ENCODE measurements around the gene MGMT.

The MGMT gene

DNA sequence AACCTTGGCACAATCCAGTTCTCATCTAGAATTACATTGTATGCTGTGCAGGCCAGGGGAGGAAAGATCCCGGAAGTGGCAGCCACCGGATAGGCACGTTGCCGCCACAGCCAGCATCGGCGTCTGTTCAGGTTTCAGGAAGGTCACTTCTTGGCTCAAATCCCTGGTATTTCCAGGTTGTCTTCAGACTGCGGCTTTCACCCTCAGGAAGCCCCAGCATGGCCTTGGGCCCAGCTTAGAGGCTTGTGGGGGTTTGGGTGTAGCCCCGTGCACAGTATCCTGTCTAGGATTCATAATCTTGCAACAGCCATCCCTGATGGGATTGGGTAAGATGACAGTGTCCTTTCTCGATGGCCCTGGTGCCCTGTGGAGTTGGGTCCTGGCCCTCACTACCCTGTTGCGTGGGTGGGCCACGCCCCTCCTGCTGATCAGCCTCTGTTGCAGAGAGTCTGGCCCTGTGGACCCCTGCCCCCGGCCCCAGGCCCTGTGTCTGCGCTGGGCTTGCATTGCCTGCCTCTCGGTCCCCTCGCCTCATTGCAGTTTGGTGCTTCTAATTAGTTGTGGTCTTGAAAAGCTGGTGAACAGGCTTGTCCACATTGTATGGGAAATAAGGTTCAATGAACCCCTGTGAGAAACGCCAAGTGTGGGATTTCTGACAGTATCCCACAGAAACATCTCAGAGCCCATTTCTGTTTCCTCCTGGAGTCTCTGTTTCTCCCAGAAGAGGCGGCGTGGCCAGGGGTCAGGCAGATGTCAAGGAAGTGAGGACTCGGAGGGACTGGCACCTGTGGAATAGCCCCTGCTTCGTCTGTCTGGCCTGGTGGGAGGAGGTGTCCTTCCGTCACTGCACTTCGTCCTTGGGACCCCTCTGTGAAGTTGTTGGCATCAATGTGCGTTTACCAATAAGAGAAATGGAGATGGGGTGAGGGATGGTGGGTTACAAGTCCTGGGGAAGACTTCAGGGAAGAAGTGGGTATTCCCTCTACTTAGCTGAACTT is 77.5 kb downstream of the MGMT start:
- DNase-seq (ENCODE audit: low read depth), result no peak

DNA sequence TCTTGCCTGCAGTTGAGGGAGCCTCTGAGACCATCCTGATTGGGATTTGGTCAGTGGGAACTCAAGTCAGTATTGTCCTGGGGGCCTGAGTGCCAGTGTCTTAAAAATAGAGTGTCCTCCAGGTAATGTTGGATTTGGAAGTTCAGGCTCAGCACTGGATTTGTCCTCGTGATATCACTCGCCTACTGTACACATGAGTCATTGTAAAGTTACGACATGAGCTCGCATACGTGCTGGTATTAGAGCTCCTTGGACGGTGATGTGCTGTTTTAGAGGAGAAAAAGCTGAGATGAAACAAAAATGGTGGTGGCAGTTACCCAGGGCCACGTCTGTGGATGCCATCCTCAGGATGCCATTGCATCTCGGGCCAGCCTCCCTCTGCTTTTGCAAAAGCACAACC is 78.2 kb downstream of the MGMT start:
- DNase-seq (ENCODE audit: low read depth), result no peak

DNA sequence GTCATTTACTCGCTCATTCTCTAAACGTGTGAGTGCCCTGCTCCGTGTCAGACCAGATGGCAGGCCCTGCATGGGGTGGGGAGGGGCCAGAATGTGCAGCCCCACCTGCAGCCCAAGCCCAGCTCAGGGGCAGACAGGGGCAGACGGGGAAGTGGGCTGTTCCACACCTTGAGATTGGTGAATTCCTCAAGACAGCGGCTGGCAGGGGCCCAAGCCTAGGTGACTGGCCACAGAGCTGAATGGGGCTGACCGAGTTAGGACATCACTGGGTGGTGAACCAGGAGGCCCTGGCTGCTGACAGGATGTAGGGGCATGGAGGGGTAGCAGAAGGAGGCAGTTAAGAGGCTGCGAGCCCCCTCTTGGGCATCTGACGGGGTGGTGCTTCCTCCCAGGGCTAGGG is 79.1 kb downstream of the MGMT start:
- DNase-seq (ENCODE audit: low read depth), result no peak

DNA sequence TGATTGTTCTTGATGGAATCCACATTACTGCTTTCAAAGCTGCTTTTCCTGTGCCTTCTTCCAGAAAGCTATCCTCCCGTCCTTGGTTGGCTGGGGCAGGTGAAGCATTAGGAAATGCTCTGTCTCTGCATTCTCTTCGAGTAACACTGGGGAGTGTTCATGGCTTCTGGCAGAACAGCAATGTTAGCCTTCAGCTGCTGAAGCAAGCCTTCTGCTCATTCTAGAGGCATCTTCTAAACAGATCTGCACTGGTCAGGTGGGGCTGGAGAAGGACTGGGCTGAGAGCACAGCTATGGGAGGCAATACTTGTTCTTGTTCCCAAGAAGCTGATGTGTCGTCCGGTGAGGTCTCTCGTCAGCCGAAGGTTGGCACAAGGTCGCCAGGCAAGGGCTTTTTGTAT is 80.6 kb downstream of the MGMT start:
- DNase-seq (ENCODE audit: low read depth), result no peak

DNA sequence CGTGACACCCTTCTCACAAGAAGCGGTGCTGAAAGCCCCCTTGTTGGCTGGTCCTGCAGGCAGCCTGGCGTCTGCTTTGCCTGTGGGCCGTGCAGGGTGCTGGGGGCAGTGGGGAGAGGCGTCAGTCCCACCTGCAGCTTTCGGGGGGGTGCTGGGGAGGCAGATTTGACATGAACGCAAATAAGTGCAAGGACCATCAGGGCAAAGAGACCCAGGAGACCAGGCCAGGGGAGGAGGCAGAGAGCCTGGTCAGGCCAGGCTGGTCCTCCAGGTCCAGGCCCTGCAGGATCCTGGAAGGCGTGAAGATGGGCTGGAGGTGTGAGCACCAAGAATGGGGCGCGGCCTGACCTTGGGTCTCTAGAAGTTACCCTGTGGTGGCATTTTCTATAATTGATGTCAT is 81.6 kb downstream of the MGMT start:
- DNase-seq (ENCODE audit: low read depth), result no peak

DNA sequence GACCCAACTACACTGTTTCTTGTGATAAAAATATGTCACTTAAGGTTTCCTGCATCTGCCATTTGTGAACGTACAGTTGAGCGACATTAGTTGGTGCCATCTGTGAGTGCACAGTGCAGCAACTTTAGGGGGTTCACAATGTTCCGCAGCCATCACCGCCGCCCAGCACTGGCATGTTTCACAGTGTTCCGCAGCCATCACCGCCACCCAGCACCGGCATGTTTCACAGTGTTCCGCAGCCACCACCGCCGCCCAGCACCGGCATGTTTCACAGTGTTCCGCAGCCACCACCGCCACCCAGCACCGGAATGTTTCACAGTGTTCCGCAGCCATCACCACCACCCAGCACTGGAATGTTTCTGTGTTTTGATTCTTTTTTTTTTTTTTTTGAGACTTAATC is 83.0 kb downstream of the MGMT start:
- DNase-seq (ENCODE audit: low read depth), result no peak

DNA sequence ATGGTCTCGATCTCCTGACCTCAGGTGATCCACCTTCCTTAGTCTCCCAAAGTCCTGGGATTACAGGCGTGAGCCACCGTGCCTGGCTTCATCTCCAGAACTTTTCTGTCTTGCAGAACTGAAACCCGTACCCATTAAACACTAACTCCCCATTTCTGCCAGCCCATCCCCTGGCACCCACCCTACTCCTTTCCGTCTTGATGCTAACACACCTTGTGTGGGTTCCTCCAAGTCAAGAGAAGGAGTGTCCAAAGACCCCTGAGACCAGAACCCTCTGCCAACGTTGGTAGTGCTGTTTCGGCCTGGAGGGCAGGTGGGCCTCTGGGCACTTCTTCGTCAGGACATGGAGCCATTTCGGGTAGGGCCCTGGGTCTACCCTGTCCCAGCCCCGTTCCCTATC is 83.6 kb downstream of the MGMT start:
- no peak for DNase-seq (ENCODE audit: low read depth)

DNA sequence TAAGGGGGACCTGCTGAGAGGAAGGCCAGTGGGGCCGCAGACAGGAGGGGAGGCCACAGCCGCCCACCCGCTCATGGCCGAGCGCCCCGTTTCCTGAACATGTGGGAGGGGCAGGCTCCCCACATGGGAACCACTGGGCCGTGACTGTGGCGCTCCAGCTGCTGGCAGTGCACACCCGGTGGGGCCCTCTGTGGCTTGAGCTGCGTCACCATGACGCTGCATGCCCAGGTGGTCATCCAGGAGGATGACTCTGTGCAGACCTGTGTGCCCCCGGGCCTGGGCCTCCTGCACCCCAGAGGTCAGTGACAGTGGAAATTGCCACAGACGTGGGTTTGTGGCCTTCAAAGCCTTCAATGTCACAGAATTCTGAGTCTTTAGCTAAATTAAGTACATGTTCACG is 85.1 kb downstream of the MGMT start:
- no peak for DNase-seq (ENCODE audit: low read depth)

DNA sequence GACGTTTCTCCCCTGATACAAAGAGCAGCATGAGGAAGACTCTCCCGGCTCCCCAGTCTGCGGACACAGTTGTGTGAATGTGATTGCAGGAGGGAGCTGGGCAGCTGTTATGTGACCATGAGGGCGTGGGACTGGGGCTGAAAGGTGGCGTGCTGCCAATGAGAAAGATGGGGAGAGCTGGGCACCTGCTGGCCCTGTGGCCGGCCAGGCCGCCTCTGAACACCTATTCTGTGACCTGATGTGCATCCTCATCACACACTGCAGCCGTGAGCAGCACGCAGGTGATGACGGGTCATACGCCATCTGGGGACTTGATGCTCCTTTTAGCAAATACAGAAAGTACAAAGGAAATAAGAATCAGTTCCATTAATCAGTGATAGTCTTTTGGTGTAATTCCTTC is 86.9 kb downstream of the MGMT start:
- no peak for DNase-seq (ENCODE audit: low read depth)

DNA sequence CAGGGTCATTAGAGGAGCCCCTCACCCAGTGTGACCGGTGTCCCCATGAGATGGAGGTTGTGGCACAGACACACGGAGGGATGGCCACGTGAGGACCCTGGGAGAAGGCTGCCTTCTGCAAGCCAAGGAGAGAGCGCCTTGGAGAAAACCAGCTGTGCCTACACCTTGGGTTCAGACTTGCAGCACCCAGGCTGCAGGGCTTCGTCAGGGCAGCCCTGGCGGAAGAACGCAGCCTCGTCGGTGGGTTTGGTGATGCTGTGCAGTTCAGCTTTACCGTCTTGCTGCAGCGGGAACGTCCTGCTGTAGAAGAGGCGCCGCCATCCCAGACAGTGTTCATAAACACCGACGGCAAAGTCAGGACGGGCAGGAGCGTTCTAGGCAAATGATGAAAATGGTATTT is 89.3 kb downstream of the MGMT start:
- no peak for DNase-seq (ENCODE audit: low read depth)

DNA sequence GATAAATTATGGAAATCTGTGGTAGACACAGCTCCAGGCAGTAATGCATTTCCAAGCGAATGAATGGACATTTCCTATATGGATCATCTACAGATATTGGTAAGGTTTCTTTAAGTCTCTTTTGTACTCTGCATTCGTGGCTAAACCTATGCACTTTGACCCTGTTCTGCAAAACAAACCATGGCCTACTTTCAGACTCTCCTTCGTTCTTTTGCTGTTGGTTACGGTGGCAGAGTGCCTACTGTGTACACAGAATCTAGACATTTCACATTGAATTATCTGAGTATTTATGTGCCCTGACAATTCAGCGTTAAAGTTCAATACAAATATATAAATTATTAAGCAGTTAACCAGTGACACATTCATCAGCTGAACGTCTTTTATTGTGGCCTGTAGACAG is 93.3 kb downstream of the MGMT start:
- DNase-seq (ENCODE audit: low read depth), result no peak

DNA sequence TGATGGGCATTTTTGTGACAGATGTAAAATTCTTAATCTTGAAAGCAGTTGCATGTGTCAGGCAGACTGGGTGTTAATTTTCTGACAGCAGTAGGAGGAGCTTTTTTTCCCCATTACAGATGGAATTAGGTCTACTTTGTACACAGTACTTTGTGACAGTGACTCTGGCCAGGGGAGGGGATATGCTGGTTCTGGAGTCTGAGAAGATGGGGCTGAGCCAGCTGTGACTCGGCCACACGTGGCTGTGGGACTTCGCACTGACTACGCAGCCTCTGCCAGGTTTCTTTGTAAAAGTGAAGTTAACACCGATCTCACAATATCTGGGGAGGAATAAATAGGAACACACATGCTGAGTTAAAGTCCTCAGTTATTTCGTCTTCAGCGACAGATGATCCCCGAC is 95.4 kb downstream of the MGMT start:
- DNase-seq (ENCODE audit: low read depth), result no peak

DNA sequence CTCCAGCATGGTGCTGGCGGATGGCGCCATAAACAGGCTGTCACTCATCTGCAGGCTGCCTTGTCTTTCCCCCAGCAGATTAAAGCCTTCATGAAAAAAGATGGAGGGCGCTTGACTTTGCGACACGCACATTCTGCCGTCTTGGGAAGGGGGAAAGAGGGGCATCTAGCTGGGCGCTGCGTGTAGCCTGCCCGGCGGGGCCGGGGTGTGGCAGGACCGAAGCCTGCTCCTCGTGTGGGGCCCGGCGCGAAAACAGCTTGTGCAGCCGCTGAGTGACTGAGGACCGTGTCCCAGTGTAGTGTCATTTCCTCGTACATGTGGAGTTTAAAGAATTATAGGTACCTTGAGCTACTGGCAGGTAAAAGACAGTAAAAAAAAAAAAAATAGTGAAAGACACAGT is 97.9 kb downstream of the MGMT start:
- DNase-seq (ENCODE audit: low read depth), result no peak

DNA sequence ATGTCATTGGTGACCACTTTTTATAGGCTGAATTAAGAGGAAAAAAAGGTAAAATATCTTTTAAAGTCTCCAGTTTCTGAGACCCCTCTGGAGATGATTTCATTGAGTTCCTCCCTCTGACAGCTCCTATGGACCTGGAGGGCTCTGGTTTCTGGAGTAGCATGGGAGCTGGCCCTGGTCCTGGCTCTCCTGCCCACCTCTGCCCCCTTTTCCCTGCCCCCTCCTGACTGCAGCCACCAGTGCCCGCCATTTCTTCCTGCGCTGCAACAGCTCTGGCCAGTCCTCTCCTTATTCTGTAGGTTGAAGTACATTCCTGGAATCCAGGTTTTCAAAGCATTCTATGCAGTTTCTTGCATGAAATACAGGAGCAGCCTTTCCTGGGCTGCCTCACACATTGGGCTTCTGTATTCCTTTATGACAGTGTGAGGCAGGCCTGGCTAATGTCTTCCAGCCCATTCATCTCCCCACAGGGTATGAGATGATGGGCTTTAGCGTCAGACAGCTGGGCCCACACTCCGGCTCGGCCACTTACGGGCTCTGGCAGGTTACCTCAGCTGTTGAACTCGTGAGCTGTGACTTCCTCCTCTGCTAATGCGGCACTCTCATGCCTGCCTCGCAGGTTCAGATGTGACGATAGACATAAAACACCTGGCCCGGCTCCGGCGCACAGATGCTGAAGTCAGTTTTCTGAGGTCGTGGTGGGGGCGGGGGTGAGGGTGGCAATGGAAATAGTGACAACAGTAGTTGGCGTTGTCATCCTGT is 101.7 kb downstream of the MGMT start:
- DNase-seq (ENCODE audit: low read depth), result no peak

DNA sequence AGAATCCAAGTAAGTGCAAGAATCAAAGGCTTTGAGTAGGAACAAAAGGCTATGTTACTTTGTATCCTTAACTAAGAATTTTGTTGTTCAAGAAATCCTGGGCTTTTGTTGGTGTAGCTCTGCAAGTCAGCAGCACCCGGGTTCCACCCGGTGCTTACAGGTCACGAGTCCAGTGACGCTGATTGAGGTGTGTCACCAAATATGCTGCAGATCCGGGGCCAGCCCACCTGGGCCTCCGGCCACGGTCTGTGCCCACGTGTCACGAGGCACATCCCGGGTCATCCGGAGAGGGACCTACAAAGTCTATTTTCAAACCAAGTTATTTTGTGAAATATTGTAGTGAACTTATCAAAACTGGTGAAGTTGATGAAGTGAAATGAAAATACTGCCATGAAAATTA is 103.1 kb downstream of the MGMT start:
- DNase-seq (ENCODE audit: low read depth), result no peak

DNA sequence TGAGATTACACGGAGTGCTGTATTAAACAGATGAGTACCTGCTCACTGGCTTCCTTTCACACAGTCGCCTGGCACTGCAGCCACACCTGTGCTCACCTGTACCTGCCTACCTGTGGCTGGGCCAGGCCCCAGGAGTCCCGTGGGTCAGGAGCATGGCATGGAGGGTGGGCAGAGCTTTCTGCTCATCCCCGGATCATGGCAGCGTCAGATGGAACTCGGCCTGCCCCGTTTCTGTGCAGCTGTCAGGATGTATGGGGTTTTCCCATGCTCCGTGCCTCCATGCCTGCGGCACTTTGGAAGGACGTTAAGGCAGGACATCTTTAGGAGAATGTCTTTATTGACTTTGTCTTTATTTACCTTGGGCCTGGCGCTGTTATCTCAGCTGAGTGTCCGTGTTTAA is 112.2 kb downstream of the MGMT start:
- no peak for DNase-seq (ENCODE audit: low read depth)

DNA sequence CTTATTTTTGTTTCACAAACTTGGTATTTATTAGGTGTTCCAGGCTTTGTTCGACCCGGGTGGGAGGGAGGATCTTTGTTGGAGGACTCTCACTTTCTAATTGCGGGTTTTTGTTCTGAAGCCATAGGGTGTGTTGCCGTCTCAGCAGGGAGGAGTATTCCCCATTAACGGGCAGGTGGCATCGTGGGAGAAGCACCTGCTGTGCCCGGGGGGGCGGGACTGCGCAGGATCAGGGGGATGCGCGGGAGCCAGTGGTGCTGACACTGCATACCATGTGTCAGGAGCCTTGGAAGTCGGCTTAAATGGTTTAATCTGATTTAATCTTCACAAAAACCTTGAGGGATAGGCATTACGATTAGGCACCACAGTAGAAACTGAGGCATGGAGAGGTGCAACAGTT is 113.0 kb downstream of the MGMT start:
- DNase-seq (ENCODE audit: low read depth), result no peak

DNA sequence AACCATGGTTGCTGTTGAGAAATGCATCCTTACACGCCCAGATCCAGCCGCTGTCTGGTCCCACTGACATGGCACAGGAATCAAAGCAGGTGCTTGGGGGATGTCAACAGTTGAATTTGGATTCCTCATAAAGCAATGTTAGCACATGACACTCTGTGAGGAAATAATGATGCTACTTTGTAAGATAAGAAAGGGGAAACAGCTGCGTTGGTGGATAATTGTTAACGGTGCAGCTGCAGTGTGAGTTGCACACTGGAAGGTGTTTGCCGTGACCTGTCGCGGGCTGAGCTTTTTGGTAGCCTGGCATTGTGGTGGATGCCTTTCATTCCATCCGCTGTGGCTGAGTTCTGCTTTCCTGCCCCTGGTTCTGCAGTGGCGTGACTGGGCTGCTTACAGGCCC is 113.9 kb downstream of the MGMT start:
- DNase-seq (ENCODE audit: low read depth), result no peak

DNA sequence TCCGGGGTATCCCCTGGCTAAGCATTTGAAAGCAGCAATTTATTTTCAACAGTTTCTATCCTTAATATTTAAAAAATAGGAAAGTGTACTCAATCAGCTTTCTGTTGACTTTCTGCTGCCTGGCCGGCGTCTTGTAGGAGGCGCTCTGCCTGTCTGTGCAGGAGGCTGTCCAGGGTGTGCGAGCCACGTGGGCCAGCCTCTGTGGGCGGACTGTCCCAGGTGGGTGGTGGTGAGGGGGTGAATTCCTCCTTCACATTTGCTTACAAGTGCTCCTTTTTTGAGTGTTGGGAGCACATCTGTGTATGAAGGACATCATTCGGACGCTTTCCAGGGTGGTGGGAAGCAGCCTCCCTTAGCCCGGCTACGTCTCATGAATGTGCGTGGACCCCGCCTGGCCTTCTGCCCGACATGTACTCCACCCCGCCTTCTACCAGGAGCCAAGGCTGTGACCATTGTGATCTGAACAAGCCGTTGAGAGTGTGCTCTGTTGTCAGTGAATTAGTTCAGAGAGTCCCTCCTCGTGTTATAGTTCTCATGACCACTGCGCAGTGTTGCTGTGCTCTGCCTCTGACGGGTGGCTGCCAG is 114.9 kb downstream of the MGMT start:
- DNase-seq (ENCODE audit: low read depth), result no peak

DNA sequence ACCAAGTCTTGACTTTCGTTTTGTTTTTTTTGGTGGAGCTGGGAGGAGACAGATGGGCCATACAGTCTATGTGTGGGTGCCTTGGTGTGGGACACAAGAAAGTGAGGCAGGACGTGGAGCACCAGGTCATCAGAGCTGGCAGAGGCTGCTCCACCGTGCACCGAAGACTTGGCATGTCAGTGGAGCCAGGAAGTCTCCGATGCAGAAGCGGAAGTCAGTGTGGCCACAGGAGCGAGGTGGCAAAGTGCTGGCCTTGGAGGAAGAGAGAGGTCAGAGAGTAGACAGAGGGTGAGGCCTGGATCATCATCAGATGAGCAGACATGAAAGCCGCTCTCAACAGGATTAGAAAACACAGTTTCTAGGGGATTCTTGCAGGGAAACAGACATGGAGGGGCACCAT is 116.8 kb downstream of the MGMT start:
- DNase-seq (ENCODE audit: low read depth), result no peak

DNA sequence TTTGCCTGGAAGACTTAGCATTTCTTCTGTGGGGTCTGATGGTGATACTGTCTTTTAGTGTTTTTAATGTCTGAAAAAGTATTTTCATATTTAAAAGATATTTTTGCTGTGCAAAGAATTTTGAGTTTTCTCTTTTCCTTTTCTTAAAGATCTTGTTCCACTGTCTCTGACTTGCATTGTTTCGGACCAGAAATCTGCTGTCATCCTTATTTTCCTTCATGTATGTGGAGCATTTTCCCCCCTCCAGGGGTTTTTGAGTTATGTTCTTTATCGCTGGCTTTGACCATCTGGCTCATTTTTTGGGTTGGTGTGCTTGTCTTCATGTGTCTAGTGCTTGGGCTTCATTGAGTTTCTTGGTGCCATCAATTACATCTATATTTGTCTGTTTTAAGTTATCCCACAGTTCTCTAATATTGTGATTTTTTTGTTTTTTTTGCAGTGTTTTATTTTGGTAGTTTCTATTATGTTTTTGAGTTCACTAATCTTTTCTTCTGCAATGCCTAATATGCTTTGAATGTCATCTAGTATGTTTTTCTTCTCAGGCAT is 119.9 kb downstream of the MGMT start:
- DNase-seq (ENCODE audit: low read depth), result no peak

DNA sequence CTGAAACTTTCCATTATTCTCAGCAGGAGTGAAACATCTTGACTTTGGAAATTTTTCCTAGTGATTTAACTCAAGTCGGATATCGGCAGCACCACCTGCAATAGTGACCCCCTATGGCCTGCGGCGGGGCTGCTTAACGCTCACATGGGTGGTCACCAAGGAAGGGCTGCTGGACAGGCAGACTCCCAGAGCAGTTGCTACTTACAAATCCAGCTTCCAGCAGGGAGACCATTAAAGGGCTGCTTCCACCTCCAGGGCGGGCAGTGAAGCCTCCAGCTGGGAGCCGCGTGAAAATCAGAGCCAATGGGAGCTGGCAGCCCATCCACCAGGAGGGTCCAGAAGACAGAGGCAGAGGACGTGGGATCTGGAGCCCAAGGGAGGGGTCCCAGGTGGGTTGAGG is 122.5 kb downstream of the MGMT start:
- DNase-seq (ENCODE audit: low read depth), result no peak

DNA sequence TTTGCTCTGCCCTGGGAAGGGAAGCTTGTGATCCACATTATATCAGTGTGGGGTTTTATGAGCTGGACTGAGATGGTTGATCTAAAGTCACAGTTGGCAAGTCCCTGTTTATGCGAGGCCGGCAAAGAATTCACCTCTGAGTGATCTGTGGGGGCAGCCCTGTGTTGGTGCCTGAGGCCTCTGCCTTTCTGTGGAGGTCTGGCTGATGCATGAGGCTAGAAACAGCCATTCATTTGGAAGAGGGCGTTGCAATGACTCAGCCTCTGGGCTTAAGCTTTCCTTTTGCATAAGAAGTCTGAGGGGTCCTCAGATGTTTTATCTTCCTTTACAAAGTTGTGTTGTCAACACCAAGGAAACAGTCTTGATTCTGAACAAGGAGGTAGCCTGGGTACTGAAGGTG is 126.9 kb downstream of the MGMT start:
- DNase-seq (ENCODE audit: low read depth), result no peak

Measured in activated T-cell treated with anti-CD3 and anti-CD28 coated beads for 48 hours (primary cell).